ENCODE results near the gene PIP5KL1. TPM values are rescaled to one million over a fixed set of nuclear protein-coding genes. Genes with fewer than 3 reads are reported as not detected.

The PIP5KL1 gene
- total RNA-seq, 1 experiment from 2014 or later: 7.8 TPM

- peak overlapping the region; percentile 83 for H3K27ac ChIP-seq (ENCODE audit: low read length)
- H3K9me3 ChIP-seq (ENCODE audit: control insufficient read depth, insufficient read depth, low read depth, low read length): no peaks in the 10 kb centered on the region
- DNase-seq (ENCODE audit: low read depth, low spot score) (no peak), ATAC-seq (peak; percentile 51)
- ChIA-PET POLR2A (no interaction called here), CTCF (no interaction called here)
- no peaks in the 10 kb centered on the region for H3K27me3 ChIP-seq (ENCODE audit: control insufficient read depth, insufficient read depth, low read length)
- H3K36me3 ChIP-seq (ENCODE audit: control insufficient read depth, insufficient read depth, low read length): no peaks in the 10 kb centered on the region
- no TSS peak for BruUV-seq (replicated peaks)
- H3K4me3 ChIP-seq (ENCODE audit: low read depth in 2 of 2, low read length in 2 of 2): peak overlapping the region; percentile 39 to 64
- intact Hi-C loops (cut with micrococcal nuclease; ENCODE audit: unreplicated experiment): loop anchor here (10.0 kb wide), 1 partner anchor 73 kb away; the partner anchor contains the start of gene FPGS
- in situ Hi-C loops (cut with HindIII; ENCODE audit: low pct_unique_long_range_greater_than_20kb, low sequenced_read_pairs): no loop called here
- peaks cover 30% of the 10 kb centered on the region; the same call in 1 of the 2 replicates for H3K4me1 ChIP-seq (ENCODE audit: control insufficient read depth, insufficient read depth, low read length)
- TF ChIP-seq CTCF (IDR thresholded peaks at IDR 0.05) (no peak), TCF7L2 (IDR thresholded peaks at IDR 0.05; ENCODE audit: low read depth, low read length) (no peak), SIN3A (IDR thresholded peaks at IDR 0.05; ENCODE audit: borderline replicate concordance, insufficient read depth, low read depth, low read length) (no peak), POLR2AphosphoS5 (IDR thresholded peaks at IDR 0.05; ENCODE audit: low read depth, low read length) (no peak), REST (IDR thresholded peaks at IDR 0.05; ENCODE audit: insufficient read depth in 1 of 2, low read depth in 2 of 2, low read length in 1 of 2) (no peak)
Observed at GRCh38 chr9:127878001-127878651, 52.5 kb downstream of the PIP5KL1 start.

- in situ Hi-C loops (cut with HindIII; ENCODE audit: low pct_unique_long_range_greater_than_20kb, low sequenced_read_pairs) (no loop called here), intact Hi-C loops (cut with micrococcal nuclease; ENCODE audit: unreplicated experiment) (loop anchor here (10.0 kb wide), 1 partner anchor 73 kb away; the partner anchor contains the start of gene FPGS)
- Histone ChIP-seq H3K27ac (ENCODE audit: low read length) (peak within 1 kb of the TSS; percentile 83), H3K4me1 (ENCODE audit: control insufficient read depth, insufficient read depth, low read length) (peaks cover 30% of the 10 kb centered on the region; the same call in 1 of the 2 replicates), H3K4me3 (ENCODE audit: low read depth in 2 of 2, low read length in 2 of 2) (peak within 1 kb of the TSS; percentile 39 to 64), H3K9me3 (ENCODE audit: control insufficient read depth, insufficient read depth, low read depth, low read length) (no peaks in the 10 kb centered on the region), H3K27me3 (ENCODE audit: control insufficient read depth, insufficient read depth, low read length) (no peaks in the 10 kb centered on the region), H3K36me3 (ENCODE audit: control insufficient read depth, insufficient read depth, low read length) (no peaks in the 10 kb centered on the region)
- TF ChIP-seq CTCF (IDR thresholded peaks at IDR 0.05) (no peak), POLR2AphosphoS5 (IDR thresholded peaks at IDR 0.05; ENCODE audit: low read depth, low read length) (peak; percentile 56; the same call in 1 of the 2 replicates)
- DNase-seq (ENCODE audit: low read depth, low spot score): no peak
- peak; percentile 83 for ATAC-seq
- CTCF ChIA-PET: no interaction called here
- BruUV-seq (replicated peaks): no TSS peak
- POLR2A ChIA-PET: no interaction called here
Observed at GRCh38 chr9:127877566-127877998, 53.0 kb downstream of the PIP5KL1 start, which contains the start of gene AK1. AK1 (minus strand) TSS chr9:127877675; CDS start chr9:127874617, 3,058 bp downstream.

Data from Panc1 (cell line).